ENCODE results near the gene EFNB2.

EFNB2 gene

DNA sequence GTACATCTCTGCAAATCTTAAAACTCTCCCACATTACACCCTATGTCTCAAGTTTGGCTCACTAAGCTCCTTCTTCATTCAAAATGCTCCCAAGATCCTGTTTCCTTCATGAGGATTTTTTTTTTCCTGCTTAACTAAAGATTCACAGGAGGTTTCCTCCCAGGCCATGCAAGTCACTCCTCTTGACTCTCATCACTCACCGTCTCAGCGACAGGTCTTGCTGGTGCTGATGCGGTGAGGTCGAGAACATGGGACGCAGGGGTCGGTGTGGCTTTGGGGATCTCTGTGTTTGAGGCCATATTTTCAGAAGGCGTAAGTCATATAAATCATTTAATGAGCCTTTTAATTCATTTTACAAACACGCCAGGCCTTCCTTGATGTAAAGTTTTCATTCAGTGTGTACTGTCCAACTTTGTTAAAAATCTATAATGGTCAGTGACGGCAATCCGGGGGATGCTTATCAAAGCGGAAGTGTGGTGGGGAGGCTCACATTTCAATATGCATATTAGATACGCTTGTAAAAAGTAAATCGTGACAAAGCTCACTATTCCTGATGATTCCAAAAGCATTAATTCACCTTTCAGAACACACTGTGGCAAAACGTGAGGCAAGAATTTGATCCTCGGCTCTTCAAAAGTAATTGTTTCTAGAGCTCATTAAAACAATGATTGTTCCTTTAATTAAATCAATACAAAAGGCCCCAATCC, 20.4 kb downstream of the EFNB2 start:
- TF ChIP-seq, protein P1, sequence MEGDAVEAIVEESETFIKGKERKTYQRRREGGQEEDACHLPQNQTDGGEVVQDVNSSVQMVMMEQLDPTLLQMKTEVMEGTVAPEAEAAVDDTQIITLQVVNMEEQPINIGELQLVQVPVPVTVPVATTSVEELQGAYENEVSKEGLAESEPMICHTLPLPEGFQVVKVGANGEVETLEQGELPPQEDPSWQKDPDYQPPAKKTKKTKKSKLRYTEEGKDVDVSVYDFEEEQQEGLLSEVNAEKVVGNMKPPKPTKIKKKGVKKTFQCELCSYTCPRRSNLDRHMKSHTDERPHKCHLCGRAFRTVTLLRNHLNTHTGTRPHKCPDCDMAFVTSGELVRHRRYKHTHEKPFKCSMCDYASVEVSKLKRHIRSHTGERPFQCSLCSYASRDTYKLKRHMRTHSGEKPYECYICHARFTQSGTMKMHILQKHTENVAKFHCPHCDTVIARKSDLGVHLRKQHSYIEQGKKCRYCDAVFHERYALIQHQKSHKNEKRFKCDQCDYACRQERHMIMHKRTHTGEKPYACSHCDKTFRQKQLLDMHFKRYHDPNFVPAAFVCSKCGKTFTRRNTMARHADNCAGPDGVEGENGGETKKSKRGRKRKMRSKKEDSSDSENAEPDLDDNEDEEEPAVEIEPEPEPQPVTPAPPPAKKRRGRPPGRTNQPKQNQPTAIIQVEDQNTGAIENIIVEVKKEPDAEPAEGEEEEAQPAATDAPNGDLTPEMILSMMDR (IDR thresholded peaks at IDR 0.05; ENCODE audit: low read depth, low read length): no peak
- no peak overlapping the region for H3K4me3 ChIP-seq (ENCODE audit: low read depth, low read length)
- DNase-seq (ENCODE audit: low read depth, low spot score): peak; percentile 31
- in situ Hi-C loops (cut with HindIII; ENCODE audit: low sequenced_read_pairs): no loop called here

DNA sequence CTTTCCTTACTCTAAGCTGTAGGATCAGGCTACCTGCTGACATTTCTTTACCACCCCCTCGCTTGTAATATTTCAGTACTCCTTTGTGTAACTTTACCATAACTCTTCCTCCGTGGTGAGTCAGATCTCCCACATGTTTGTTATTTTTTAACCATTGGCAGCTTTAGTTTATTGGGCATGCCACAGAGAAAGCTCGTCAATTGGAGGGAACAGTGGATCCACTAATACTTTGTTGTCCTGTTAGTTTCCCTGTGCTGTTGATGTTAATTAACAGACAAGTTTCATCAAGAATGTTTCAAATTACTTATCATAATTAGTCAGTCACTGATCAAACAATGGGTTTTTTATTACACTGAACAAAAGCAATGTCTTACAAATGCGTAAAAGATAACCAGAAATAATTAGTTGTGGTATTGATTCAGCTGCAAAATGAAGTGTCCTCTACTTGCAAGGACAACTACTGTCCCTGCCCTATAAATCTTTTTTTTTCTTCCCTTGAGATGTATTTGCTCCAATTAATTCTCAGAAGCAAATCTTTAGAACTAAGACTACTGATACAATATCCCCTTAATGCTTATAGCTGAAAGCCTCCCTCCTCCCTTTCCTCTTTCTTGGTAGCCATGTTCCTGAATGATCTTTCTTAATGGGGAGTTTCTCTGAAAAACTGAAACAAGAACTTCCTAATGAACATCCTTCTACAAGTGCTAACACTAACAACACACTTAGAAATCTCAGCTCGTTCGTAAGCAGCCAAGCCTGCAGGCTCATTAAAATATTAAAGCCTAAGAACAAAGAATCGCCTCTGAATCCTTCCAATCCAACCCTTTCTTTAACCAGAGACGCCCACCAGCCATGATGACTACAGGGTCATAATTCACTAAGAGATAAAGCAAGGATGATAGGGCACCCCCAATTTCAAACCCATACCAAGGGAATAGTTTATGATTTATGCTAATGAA, 22.2 kb downstream of the EFNB2 start:
- no peak overlapping the region for H3K4me3 ChIP-seq (ENCODE audit: low read depth, low read length)
- TF ChIP-seq, protein P1 (IDR thresholded peaks at IDR 0.05; ENCODE audit: low read depth, low read length): no peak
- in situ Hi-C loops (cut with HindIII; ENCODE audit: low sequenced_read_pairs): no loop called here
- peak; percentile 81 for DNase-seq (ENCODE audit: low read depth, low spot score)

DNA sequence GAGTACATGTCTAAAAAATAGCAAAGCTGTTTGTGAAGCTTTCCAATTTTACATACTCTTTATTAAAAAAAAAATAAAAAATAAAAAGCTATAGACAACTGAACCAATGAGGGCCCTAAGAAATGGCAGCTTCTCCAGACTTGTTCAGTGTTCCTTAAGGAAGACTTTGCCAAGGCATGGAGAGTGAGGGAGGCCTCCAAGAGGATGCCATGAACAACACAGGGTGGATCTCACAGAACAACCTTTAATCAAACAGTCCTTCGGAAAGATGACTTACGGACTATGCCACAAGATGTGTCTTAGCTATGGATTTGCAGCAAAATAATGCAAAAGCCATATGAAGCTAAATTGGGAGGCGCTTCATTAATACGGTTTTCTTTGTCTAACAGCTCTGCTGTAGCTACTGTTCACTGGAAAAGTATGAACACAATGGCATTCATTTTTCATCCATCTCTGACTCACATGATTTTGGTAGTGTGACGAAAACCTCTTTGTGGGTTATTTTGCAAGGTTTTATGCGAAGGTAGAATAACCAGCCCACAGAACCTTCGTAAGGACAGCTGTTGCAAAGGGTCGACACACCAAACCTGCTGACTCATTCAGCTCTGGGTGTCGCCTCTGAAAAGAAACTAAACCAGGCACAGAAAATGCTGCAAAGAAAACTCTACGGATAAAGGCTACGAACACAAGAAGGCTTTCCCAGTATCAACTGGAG, 27.7 kb downstream of the EFNB2 start:
- no peak overlapping the region for H3K4me3 ChIP-seq (ENCODE audit: low read depth, low read length)
- peak; percentile 97 for DNase-seq (ENCODE audit: low read depth, low spot score)
- in situ Hi-C loops (cut with HindIII; ENCODE audit: low sequenced_read_pairs): no loop called here
- TF ChIP-seq, protein P1 (IDR thresholded peaks at IDR 0.05; ENCODE audit: low read depth, low read length): no peak

DNA sequence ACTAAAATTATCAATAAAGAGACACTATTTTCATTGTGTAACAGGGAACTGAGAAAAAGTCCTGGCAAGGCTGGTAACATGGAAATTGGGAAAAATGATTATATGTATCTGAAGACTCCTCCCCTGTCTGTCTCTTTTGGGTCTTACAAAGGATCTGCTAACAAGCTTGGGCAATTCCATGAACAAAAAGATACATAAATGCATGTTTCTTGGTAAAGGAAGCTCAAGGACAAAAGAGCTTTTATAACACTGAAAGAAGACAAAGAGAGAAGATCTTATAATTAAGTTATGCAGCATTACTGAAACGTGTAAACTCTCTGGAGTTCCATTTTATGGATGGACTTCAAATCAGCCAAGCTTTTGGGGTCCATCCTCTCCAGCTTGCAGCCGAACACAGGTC, 29.2 kb downstream of the EFNB2 start:
- TF ChIP-seq, protein P1 (IDR thresholded peaks at IDR 0.05; ENCODE audit: low read depth, low read length): no peak
- H3K4me3 ChIP-seq (ENCODE audit: low read depth, low read length): no peak overlapping the region
- in situ Hi-C loops (cut with HindIII; ENCODE audit: low sequenced_read_pairs): no loop called here
- no peak for DNase-seq (ENCODE audit: low read depth, low spot score)

DNA sequence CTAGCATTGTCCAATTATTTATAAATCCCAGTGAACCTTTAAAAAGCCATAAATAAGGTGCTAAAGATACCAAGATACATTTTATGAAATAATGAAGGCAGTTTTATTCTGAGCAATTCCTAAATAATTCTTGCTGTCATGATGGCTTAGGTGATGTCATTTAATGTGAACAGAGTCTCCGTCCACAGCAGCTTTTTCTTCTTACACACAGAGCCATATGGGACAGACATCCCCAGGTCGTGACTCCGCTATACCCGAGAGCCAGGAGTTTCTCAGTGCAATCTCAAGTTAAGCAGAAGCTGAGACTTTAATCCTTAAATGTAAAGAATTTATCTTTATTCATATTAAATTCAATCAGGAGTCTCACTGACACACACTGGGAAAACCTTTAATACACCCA, 29.7 kb downstream of the EFNB2 start:
- TF ChIP-seq, protein P1 (IDR thresholded peaks at IDR 0.05; ENCODE audit: low read depth, low read length): no peak
- no peak for DNase-seq (ENCODE audit: low read depth, low spot score)
- H3K4me3 ChIP-seq (ENCODE audit: low read depth, low read length): no peak overlapping the region
- in situ Hi-C loops (cut with HindIII; ENCODE audit: low sequenced_read_pairs): no loop called here

DNA sequence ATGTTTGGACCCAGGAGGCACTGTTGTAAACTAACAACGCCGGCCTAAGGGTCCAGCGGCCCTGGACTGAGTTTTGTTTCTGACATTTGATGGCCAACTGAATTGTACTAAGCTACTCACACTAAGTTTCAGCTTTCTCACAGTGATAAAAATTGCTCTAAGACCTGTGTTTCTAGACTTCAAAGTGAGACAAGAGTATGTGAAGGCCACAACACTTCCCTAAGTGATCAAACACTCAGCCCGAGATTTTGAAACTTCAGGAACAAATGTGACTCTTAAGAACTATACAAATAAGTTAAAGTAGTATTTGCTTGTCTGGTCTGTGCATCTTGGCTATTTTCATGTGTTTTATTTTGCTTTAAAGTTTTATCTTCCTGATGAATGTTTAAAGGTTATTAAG, 30.2 kb downstream of the EFNB2 start:
- no peak overlapping the region for H3K4me3 ChIP-seq (ENCODE audit: low read depth, low read length)
- DNase-seq (ENCODE audit: low read depth, low spot score): no peak
- TF ChIP-seq, protein P1 (IDR thresholded peaks at IDR 0.05; ENCODE audit: low read depth, low read length): no peak
- in situ Hi-C loops (cut with HindIII; ENCODE audit: low sequenced_read_pairs): no loop called here

All from astrocyte of the spinal cord (primary cell).